ENCODE results near the gene TTC39A. TPM values are rescaled to one million over a fixed set of nuclear protein-coding genes. Genes with fewer than 3 reads are reported as not detected.

TTC39A gene
- total and polyA plus RNA-seq, 2 donors (not counting 1 experiment from before 2014, with no cell fraction given) = not detected

- ChIA-PET POLR2A (no interaction called here), CTCF (interaction anchor here (0.6 to 1.7 kb wide), 2 partner anchors 10 to 58 kb away, joined by 3 read pairs; no protein-coding TSS in a partner anchor)
- no peak overlapping the region for H2AFZ ChIP-seq (ENCODE audit: insufficient read depth, low read depth, low read length, poor library complexity, severe bottlenecking)
- ATAC-seq (ENCODE audit: low read depth) (no peak), DNase-seq (no peak)
- no peak overlapping the region for H3K4me2 ChIP-seq (replicated peaks; ENCODE audit: low read depth, low read length, poor library complexity, severe bottlenecking)
- no peak for TF ChIP-seq CTCF (IDR thresholded peaks at IDR 0.05)
- no peak for TF ChIP-seq EZH2 (IDR thresholded peaks at IDR 0.05; ENCODE audit: borderline replicate concordance, insufficient read depth, low read depth, low read length, poor library complexity, severe bottlenecking)
- peaks cover 0 to 5% of the 10 kb centered on the region in 2 donors for H3K4me1 ChIP-seq (ENCODE audit: control insufficient read depth in 2 of 2, insufficient read depth in 2 of 2, low read length in 2 of 2)
- intact Hi-C loops (cut with micrococcal nuclease) = no loop called here
- H3K9ac ChIP-seq (ENCODE audit: low read length) = no peak overlapping the region
- H3K9me3 ChIP-seq (ENCODE audit: control extremely low read depth in 1 of 3, control insufficient read depth in 2 of 3, insufficient read depth in 1 of 3, low read length in 2 of 3) = no peaks in the 10 kb centered on the region
- no CpG with 5 or more reads among the region's 1 CpG for whole genome bisulfite sequencing (ENCODE audit: insufficient coverage)
- Mint-ChIP-seq H3K27ac (no peak overlapping the region), H3K4me3 (no peak overlapping the region), H3K4me1 (peaks cover 17% of the 10 kb centered on the region), H3K9me3 (ENCODE audit: insufficient read depth) (no peaks in the 10 kb centered on the region), H3K27me3 (no peaks in the 10 kb centered on the region)
- peaks cover 0 to 2% of the 10 kb centered on the region in 2 experiments for H3K36me3 ChIP-seq (replicated peaks in 1 of 2; ENCODE audit: control extremely low read depth in 1 of 2, control insufficient read depth in 1 of 2, extremely low read depth in 1 of 2, insufficient read depth in 2 of 2, low read length in 1 of 2)
- no peaks in the 10 kb centered on the region for H3K27me3 ChIP-seq (replicated peaks in 1 of 4; ENCODE audit: control extremely low read depth in 1 of 4, control insufficient read depth in 3 of 4, insufficient read depth in 4 of 4, low read length in 3 of 4)
- H4K20me1 ChIP-seq (ENCODE audit: control insufficient read depth, insufficient read depth, low read length, poor library complexity, severe bottlenecking) = peaks cover 37% of the 10 kb centered on the region
- H3K4me3 ChIP-seq (ENCODE audit: control extremely low read depth in 1 of 5, extremely low read depth in 1 of 5, insufficient read depth in 1 of 5, low read depth in 2 of 5, low read length in 4 of 5) = no peak overlapping the region
- no peak overlapping the region for H3K27ac ChIP-seq (ENCODE audit: low read length in 2 of 2)
- peaks cover 83% of the 10 kb centered on the region for H3K79me2 ChIP-seq (ENCODE audit: control insufficient read depth, insufficient read depth, low read length)
These were observed 82.9 kb downstream of the TTC39A start for GRCh38 chr1:51247499-51247898.

GRCh38 chr1:51247022-51247421 is 83.3 kb downstream of the TTC39A start:
- TF ChIP-seq CTCF (IDR thresholded peaks at IDR 0.05) (no peak), EZH2 (IDR thresholded peaks at IDR 0.05; ENCODE audit: borderline replicate concordance, insufficient read depth, low read depth, low read length, poor library complexity, severe bottlenecking) (no peak)
- H3K9me3 Mint-ChIP-seq (ENCODE audit: insufficient read depth) = no peaks in the 10 kb centered on the region
- H3K4me3 Mint-ChIP-seq = no peak overlapping the region
- no peak overlapping the region for H3K27ac Mint-ChIP-seq
- no CpG with 5 or more reads among the region's 2 CpGs for WGBS (ENCODE audit: insufficient coverage)
- DNase-seq (no peak), ATAC-seq (ENCODE audit: low read depth) (no peak)
- no peaks in the 10 kb centered on the region for H3K27me3 ChIP-seq (replicated peaks in 1 of 4; ENCODE audit: control extremely low read depth in 1 of 4, control insufficient read depth in 3 of 4, insufficient read depth in 4 of 4, low read length in 3 of 4)
- H3K79me2 ChIP-seq (ENCODE audit: control insufficient read depth, insufficient read depth, low read length) = peaks cover 83% of the 10 kb centered on the region
- H3K9ac ChIP-seq (ENCODE audit: low read length) = no peak overlapping the region
- CTCF ChIA-PET = interaction anchor here (0.7 to 1.7 kb wide), 2 partner anchors 56 to 57 kb away, joined by 3 read pairs; no protein-coding TSS in a partner anchor
- POLR2A ChIA-PET = no interaction called here
- peaks cover 17% of the 10 kb centered on the region for H3K4me1 Mint-ChIP-seq
- no peak overlapping the region for H3K27ac ChIP-seq (ENCODE audit: low read length in 2 of 2)
- no peaks in the 10 kb centered on the region for H3K9me3 ChIP-seq (ENCODE audit: control extremely low read depth in 1 of 3, control insufficient read depth in 2 of 3, insufficient read depth in 1 of 3, low read length in 2 of 3)
- H3K4me1 ChIP-seq (ENCODE audit: control insufficient read depth in 2 of 2, insufficient read depth in 2 of 2, low read length in 2 of 2) = peaks cover 0 to 5% of the 10 kb centered on the region in 2 donors
- no peak overlapping the region for H2AFZ ChIP-seq (ENCODE audit: insufficient read depth, low read depth, low read length, poor library complexity, severe bottlenecking)
- intact Hi-C loops (cut with micrococcal nuclease) = no loop called here
- H3K27me3 Mint-ChIP-seq = no peaks in the 10 kb centered on the region
- peaks cover 0 to 2% of the 10 kb centered on the region in 2 experiments for H3K36me3 ChIP-seq (replicated peaks in 1 of 2; ENCODE audit: control extremely low read depth in 1 of 2, control insufficient read depth in 1 of 2, extremely low read depth in 1 of 2, insufficient read depth in 2 of 2, low read length in 1 of 2)
- no peak overlapping the region for H3K4me2 ChIP-seq (replicated peaks; ENCODE audit: low read depth, low read length, poor library complexity, severe bottlenecking)
- peaks cover 38% of the 10 kb centered on the region for H4K20me1 ChIP-seq (ENCODE audit: control insufficient read depth, insufficient read depth, low read length, poor library complexity, severe bottlenecking)
- H3K4me3 ChIP-seq (ENCODE audit: control extremely low read depth in 1 of 5, extremely low read depth in 1 of 5, insufficient read depth in 1 of 5, low read depth in 2 of 5, low read length in 4 of 5) = no peak overlapping the region
